ENCODE results near the gene KRT13.
"Not testable (repeated sequence)": the region's sequence is repeated elsewhere in the genome, so short reads cannot be mapped to it uniquely, and the experiment has no call there.

Gene KRT13

DNA sequence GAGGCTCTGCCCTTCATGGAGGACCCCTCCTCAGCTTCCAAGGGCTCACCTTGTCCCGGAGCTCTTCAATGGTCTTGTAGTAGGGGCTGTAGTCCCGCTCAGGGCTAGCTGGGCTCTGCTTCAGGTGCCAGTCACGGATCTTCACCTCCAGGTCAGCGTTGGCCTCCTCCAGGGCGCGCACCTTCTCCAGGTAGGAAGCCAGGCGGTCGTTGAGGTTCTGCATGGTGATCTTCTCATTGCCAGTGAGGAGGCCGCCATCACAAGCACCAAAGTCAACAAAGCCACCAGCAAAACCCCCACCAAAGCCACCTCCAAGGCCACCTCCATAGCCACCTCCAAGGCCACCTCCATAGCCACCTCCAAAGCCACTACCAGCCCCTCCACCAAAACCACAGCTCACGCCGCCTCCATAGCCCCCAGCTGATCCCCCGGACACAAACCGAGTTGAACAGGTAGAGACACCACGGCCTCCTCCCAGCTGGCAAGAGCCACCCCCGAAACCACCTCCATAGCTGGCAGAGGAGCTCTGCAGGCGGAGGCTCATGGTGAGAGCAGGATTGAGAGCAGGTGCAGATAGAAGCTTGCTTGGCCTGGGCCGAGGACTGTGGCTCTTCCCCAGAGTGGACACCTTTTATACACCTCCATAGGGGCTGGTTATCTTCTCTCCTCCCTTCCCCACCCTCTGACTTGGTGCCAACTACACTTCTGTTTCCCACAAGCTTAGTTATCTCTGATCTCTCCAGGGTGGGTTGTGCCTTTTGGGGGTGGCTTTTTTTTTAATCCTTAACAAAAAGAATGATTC, at the start of gene KRT13:
Gene KRT13, minus strand, starts transcription at position 606 of the 802 bp plus-strand sequence. Its CDS starts 62 bp downstream, at position 544.
- FAIRE-seq = no peak

GRCh38 chr17:41553987-41554680, 48.7 kb upstream of the KRT13 start:
- FAIRE-seq = no peak

GRCh38 chr17:41553176-41553575, 47.8 kb upstream of the KRT13 start:
- no peak for FAIRE-seq

DNA sequence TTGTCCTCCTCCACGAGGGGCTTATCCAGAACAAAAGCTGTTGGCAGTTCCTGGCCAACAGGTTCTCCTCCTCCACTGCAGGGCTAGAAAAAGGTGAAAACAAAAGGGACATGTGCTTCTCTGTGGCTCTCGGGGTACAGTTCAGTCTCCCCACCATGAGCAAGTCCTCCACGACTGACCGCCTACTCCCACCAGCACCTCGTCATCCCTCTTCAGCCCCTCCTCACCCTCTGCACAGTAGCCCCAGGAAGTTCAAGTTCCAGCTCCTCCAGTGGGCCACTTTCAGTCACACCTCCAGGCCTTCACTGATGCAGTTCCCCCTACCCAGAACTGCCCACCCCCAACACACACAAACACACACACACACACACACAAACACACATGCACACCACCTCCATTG, 47.0 kb upstream of the KRT13 start:
- no peak for FAIRE-seq

DNA sequence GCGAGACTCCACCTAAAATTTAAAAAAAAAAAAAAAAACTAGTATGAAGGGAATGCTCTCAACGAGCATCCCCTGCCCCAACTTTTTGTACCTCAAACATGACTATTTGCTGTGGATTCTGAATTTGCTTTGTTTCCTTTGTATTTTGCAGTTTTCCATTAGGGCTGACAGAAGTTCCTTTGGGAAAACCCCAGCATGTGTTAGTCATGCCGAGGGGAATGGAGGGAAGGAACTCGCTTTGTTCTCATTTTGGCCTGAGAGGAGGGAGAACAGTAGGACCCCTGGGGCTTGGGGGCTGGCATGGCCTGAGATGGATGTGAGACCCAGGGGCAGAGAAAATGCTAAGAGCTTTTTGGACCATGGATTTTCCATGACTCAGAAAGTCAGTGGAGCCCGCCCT, 46.0 kb upstream of the KRT13 start:
- no peak for FAIRE-seq

DNA sequence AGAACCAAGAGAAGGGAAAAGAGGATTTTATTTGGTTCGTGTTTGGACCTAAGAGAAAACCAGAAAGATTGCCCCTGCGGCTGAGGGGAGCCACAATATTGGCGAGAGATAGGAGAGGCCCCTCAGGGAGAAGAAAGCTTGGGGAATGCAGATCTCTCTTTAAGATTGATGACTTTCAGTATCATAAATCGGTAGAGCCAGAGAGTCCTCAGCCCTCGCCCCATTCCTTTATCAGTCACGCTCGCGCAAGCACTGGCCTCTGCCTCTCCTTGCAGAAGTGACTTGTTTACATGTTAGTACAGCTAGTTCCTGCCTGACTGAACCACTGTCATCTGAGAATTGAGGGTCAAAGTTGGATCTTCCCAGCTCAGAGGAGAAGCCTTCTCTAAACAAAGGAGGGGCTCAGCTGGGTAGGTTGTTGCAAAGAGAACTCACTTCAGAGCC, 44.2 kb upstream of the KRT13 start:
- no peak for FAIRE-seq

DNA sequence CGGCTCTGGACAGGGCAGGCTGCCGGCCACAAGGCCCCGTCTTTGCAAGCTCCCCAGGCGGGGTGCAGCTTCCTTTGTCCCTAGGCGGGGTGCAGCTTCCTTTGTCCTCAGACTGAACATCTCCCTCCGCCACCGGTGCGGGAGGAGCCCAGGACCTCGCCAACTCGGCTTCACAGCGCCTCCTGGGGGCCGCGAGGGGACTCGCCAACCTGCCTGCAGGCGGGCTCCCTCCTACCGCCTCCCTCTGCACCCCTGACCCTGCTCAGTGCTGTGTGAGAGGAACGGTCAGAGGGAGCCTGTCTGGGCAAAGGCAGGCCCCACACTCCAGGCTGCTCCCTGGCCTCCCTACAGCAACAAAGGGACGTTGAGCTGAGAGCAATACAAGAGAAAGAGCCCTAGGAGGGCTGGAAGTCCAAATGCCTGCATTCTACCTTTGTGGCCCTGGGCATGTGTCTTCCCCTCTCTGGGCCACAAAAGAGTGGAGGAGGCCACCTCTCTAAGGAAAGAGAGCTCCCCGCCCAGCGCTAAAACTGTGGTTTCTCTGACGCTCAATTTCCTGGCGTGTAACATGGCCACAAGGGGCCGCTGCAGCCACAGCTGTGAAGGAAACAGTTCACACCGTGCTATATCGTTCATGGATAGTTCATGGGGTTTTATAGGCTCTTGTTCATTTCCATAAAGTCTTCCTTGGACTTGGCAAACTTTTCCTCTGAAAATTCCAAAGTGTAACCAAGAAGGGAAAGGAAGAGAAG, 43.6 kb upstream of the KRT13 start:
- FAIRE-seq = no peak

DNA sequence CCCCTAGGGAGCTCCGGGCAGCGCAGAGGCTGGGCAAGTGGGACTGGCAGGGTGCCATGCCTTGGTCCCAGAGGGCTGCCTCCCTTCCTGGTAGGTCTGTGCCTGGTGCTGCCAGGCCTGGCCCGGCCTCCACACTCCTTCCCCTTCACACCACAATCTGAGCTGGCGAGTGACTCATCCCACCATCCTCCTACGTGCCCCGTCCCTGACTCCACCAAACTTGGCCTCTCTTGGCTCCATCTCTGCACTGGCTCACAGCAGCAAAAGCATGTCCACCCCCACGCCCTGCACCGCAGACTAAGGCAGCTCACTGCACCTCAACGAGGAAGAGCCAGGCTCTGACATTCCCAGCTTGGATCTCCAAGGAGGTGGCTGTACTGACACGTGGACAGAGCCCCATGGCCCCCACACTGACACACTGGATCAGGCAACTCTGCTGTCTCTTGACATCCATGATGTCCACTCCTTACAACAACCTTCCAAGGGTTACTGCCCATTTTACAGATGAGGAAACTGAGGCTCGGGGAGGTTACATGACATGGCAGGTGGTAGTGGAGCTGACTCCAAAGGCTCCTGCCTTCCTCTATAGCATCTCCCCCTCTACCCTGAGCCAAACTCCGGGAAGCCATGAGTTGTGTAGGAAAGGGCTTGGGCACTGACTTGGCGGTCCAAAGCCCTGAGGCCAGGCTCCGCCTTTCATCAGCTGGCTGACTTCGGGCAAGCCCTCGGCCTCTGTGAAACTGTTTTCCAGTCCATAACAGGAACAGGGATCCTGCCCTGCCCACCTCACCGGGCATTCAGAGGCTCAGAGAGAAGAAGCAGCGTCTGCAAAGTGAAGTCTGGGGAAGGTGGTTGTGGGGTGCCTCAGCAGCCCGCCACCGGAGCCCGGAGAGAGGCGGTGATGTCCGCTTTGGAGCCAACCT, 42.8 kb upstream of the KRT13 start:
- no peak for FAIRE-seq

GRCh38 chr17:41547378-41547841, 42.0 kb upstream of the KRT13 start:
- FAIRE-seq = no peak

- no peak for FAIRE-seq
These were observed 41.4 kb upstream of the KRT13 start for GRCh38 chr17:41546819-41547218.

DNA sequence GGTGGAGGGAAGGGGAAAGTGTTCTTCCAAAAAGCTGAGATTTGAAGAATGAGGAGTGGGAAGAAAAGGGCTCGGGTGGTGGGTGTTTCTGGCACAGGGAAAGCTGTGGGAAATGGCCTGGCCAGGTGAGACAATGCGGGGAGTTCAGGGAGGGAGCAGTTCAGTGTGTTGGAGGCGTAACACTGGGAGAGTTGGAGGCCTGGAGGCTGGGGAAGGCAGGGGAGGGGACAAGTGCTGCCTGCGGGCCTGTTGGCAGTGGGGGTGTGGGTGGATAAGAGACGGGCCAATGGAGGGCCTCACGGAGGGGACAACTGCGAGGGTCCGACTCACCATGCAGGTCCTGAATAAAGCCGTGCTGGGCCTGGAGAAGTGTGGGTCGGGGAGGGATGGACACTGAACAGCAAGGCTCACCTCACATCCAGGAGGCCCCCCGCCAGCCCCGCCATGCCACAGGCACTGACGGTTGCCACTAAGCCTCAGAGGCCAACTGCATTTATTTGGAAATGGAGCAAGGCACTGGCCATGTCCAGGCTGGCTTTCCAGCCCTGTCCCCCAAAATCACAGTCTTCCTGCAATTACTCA, 40.5 kb upstream of the KRT13 start:
- no peak for FAIRE-seq

DNA sequence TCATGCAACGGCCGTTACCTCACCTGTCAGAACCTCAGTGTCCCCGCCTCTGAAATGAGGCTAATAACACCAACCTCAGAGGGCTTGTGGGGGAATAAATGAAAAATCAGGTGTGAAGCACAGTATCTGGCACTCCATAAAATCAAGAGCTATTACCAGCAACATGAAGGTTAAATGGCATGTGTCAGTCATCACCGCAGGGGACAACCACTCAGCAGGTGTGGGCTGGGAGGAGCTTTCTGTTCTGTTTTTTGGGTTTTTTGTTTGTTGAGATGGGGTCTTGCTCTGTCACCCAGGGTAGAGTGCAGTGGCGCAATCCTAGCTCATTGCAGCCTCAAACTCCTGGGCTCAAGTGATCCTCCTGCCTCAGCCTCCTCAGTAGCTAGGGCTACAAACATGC, 39.5 kb upstream of the KRT13 start:
- FAIRE-seq = no peak

DNA sequence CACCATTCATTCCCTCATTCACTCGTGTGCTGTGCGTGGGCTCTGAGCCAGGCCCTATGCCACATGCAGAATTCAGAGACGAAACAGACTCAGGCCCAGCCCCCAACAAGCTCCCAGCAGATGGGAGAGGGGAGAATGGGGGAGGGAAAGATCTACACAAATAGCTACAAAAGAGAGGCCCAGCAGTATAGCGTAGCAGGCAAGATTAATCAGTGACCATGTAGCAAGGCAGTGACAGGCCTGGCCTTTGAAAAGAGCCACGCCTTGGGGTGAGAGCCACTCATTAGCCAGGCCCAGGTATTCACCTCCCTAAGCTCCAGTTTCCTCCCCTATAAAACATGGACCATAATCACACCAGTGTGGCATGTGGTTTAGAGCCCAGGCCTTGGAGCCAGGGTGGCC, 39.1 kb upstream of the KRT13 start:
- FAIRE-seq = no peak

DNA sequence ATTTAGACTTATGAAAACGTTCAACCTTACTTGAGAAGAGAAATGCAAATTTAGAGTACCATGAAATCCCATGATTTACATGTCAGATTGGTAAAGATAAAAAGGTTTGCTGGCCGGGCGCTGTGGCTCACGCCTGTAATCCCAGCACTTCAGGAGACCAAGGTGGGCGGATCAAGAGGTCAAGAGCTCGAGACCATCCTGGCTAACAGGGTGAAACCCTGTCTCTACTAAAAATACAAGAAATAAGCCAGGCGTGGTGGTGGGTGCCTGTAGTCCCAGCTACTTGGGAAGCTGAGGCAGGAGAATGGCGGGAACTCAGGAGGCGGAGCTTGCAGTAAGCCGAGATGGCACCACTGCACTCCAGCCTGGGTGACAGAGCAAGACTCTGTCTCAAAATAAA, 37.4 kb upstream of the KRT13 start:
- FAIRE-seq = not testable (repeated sequence)

GRCh38 chr17:41542357-41542756, 36.9 kb upstream of the KRT13 start:
- no peak for FAIRE-seq

- no peak for FAIRE-seq
These were observed 35.7 kb upstream of the KRT13 start for GRCh38 chr17:41540921-41541625.

GRCh38 chr17:41539979-41540701, 34.7 kb upstream of the KRT13 start:
- no peak for FAIRE-seq

GRCh38 chr17:41539071-41539492, 33.7 kb upstream of the KRT13 start:
- no peak for FAIRE-seq

- no peak for FAIRE-seq
These were observed 33.2 kb upstream of the KRT13 start for GRCh38 chr17:41538565-41538991.

- FAIRE-seq = no peak
These were observed 32.6 kb upstream of the KRT13 start for GRCh38 chr17:41537990-41538389.

DNA sequence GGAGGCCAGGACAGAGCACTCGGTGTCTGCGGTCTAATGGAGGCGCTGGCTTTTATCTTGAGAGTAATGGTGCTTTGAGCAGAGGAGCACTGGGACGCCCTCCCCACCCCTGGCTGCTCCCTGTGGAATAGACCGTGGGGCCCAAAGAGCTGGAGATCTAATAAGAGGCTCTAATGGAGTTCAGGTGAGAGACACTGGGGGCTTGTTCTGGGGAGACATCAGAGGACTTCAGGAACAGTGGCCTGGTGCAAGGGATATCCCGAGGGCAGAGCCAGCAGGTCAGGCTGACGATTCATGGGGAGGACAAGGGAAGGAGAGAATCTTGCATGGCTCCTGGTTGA, 32.2 kb upstream of the KRT13 start:
- no peak for FAIRE-seq
